Stimulated activated CD4-positive, alpha-beta T cell treated with anti-CD3 and anti-CD28 coated beads, Interleukin-1b, Interleukin-23, amount 100 ng/mL, for 24 hours (primary cell): ENCODE results near the gene B3GAT2.

ENCODE experiments used
- DNase-seq, 4 experiments: peaks; one replicate each; pipeline ENCODE4 v3.0.0-alpha.2; 2020; ENCODE audit warnings: low read depth in 4 of 4, low spot score in 1 of 4

B3GAT2 gene

DNA sequence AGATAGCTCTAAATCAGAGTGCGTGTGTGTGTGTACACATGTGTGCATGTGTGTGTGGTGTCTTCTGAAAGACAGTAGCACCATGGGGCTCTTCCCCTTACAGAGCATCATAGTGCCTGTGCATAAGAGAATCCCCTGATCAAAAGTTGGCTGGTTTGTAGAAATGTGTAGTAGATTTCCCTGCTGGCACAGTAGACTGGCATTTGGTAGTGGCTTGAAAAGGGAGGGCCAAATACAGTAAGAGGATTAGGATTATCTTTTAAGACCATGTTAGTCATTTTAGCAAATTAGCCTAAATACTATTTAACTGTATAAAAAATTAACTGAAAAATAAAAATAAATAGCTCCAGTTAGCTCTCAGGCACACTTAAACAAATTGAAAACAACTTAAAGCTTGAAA is 112.6 kb downstream of the B3GAT2 start:
- DNase-seq: no peak

DNA sequence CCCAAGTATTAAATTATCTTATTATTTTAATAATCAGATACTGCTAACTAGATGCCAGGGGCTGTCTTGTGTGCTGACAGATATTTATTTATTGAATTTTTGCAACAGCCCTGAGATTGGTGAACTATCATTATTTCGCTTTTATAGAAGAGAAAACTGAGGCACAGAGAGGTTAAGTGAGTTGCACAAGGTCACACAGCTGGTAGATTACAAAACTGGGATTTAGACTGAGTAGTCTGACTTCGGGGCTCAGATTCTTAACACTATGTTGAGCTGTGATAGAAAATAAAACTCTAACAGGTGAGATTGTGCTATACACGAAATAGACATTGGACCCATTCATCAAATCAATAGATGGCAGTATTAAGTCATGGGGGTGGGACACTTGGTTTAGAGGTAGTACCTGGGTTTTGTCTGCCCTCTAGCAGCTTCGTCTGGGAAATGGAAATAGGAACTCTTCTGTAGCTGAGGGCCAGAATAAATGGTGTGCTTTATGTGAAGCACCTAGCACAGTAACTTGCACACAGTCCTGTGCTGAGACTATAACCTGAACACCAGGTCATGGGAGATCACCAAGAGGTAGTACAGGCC is 113.4 kb downstream of the B3GAT2 start:
- DNase-seq: no peak

DNA sequence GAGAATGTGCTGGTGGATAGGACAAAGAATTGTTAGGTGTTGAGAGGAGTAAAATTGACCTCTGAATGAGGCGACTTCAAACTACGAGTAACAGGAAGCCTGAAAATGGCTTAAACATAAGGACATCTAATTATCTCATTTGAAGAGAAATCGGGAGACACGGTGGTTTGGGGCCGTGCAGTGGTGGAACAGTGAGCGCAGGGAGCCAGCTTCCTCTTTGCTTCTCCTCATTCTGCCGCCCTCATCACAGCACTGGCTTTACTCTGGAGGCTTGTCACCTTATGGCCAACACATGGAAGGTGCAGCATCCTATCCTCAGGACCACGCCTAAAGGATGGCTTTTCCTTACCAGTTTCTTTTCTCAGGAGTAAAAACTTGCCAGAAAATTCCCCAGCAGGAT is 114.3 kb downstream of the B3GAT2 start:
- DNase-seq: no peak

DNA sequence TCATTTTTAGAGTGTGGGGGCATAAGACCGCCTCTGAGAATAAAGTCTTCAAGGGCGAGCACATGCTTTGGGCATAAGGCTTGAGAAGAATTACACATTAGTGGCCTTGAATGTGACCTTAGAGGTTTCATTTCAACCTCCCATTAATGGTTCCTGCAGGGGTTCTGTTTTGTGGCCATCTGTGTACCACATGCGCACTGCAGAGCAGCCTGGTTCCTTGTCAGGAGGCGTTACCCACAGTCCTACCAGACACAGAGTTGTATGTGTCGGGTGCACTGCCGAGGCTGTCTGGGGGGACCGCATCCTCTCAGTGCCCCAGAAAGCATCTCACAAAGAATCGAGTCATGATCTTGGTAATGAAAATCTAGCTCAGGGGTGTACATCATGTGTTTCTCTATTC is 115.7 kb downstream of the B3GAT2 start:
- DNase-seq: no peak

DNA sequence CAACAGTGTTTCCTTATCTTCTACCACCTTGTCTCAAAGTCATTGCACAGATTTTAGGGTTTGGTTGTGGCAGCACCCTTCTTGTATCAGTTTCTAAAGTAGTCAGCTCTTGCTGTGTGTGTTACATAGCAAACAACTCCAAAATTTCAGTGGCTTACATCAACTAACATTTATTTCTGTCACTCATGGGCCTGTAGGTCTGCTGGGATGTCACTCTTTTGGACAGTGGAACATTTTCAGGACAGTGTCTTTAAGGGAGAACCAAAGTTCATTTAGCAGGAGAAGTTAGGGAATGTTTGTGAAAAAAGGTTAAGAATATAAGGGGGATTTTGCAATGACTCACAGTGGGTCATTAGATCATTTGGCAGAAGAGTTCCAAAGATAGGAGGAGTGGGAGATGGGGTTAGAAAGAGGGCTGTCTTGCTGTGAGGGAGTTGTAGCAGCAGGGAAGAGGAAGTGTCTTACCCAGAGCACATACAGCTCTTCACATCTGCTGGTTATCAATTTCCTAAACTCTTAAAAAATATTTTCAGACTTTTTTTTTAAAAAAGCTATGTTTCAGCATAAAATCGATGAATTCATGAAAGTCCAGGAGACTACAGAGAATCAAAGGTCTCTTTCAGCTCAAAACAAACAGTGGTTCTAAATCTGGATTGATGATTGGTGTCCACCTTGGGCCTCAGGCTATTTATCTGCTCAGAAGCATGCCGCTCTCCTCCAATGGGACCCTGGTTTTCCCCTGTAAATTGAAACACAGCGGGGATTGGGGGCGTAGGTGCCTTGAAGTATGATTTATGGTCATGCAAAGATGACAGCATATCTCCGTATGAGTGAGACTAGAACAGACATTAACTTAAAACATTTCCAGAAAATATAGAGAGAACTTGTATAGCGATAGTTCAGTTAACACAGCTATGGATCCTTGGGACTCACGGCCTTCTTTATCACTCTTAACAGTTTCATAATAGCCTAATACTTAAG is 117.3 kb downstream of the B3GAT2 start:
- DNase-seq: no peak

DNA sequence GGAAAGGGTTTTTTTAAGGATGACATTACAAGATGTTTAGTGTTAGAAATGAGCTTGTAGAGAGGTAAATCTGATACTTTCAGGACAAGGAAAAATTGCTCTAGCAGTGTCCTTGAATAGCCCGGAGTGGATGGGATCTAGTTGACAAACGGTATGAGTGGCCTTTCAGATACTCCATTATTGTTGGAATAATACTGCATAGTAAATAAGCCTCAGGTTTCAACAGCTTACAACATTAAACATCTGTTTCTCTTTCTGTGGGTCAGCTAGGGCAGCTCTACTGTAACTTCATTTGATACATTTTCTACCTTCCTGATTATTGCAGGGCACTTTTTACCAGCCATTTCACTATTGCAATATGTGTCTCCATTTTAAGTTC is 118.0 kb downstream of the B3GAT2 start:
- DNase-seq: no peak

DNA sequence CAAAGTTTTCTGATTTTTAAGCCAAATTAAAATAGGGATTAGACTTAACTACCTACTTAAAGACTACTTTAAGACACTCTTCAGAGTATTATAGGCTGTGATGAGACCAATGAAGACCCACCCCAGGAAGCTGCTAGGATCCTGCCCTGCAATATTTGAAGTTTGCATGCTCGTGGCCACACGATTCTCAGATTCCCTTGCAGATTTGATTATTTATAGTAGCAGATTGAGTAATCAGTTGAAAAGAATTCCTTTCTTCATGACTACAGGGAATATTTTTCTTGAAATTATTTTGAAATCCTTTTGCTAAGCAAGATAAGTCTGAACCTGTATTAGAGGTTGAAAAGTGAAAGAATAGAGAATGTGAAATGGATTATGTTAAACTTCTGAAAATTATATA is 122.3 kb downstream of the B3GAT2 start:
- no peak for DNase-seq

DNA sequence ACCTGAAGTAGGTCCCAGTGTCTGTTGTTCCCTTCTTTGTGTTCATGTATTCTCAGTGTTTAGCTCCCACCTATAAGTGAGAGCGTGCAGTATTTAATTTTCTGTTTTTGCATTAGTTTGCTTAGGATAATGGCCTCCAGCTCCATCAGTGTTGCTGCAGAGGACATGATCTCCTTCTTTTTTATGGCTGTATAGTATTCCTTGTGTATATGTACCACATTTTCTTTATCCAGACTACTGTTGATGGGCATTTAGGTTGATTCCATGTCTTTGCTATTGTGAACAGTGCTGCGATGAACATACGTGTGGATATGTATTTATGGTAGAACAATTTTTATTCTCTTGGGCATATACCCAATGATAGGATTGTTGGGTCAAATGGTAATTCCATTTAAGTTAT is 125.4 kb downstream of the B3GAT2 start:
- DNase-seq: no peak

DNA sequence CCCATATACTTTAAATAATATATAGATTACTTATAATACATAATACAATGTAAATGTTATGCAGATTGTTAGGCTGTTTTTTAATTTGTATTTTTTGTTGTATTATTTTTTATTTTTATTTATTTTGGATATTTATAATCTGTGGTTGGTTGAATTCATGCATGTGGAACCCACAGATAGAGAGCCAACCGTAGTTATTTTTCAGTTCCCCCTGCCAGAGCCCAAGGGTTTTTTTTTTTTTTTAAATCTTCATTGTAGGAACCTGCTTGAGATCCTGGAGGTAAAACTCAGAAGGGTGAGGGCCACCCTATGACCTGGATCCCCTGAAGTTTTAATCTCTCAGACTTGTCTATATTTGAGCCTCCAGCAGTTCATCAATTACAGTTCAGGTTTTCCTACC is 133.2 kb downstream of the B3GAT2 start:
- no peak for DNase-seq

DNA sequence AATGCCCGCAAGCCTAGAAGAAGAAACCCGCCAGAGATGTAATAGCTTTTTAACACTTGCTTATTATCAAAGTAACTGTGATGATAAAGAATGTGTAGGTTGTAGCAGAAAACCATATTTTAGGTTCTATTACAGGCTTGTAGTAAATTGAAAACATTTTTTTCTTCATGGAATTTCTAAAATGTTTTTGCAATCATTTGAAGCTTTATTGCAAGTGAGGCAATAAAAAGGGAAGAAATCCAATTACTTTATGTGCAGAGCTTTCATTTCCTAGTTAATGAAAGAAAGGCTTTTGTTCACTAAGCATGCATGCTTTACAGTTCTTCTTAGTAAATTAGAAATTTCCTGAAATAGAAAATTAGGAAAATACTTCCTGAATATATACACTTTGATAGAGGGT is 135.1 kb downstream of the B3GAT2 start:
- DNase-seq: no peak

DNA sequence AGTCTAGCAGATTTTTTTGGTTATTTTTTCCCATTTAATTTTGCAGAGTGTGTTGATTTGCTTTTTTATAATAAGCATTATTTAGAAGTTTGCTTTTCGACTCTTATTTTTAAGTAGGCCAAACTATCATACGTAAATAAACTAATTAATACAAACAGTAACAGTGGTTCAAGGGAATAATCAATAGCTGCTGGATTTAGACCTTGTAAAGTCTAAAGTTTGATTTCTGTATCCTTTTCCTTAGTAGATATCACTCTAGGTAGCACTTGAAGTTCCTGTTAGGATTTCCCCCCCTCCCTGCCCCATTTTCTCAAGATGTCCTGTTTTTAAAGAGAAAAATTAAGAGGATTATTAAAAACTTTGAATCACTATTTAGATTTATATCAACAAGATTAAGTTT is 136.1 kb downstream of the B3GAT2 start:
- no peak for DNase-seq

DNA sequence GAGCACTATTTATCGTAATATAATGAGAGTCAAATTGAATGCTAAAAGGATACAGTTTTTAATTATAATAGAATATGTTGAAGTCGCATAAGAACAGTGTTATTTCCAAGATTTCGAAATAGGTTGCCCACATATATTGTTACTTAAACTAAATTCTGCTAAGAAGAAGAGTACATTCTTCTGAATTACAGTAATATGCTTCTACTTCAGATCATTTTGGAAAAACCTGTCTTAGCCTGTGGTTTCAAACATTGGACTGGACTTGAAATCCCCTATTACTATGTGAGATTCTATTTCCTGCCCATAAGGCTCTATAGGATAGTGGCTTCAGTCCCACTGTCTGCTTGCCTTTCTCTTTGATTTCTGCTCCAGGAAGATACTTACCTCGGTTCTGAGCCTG is 137.2 kb downstream of the B3GAT2 start:
- DNase-seq: no peak

DNA sequence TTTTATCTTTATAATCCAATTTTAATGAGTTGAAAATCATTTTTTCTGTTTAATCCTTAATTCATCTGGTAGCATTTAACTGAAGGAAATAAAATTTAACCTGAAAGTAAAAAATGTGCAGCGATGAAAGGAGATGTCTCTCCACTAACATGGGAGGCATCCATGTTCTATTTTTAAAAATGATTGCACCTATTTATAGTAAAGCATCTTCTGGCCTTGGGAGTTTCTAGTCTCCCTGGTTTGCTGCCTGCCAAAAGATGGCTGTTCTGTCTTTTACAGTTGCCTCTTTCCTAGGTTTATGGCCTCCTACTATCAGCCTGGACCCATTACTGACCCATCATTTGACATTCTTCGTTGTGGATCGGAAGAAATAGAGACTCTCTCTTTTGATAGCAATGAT is 143.0 kb downstream of the B3GAT2 start:
- DNase-seq: no peak

DNA sequence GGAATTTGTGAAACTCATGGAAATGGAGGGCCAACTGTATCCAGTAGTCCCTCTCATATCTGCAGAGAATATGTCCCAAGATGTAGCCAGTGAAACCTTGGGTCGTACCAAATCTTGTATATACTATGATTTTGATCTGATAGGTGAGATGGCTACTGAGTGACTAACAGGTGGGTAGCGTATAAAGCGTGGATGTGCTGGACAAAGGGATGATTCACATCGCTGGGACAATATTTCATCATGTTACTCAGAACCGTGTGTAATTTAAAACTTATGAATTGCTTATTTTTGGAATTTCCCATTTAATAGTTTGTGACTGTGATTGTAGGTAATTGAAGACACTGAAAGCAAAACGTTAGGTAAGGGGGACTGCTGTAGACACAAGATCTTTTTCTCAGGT is 145.1 kb downstream of the B3GAT2 start:
- DNase-seq: no peak
